GM12874 (cell line): ENCODE data around the gene MYO5C.

Source experiments
- TF ChIP-seq, protein P1 (sequence below): IDR thresholded peaks from 2 replicates; pipeline ENCODE4 v1.5.1; 2011; ENCODE audit warnings: low read depth, mild to moderate bottlenecking, control low read depth, low read length, moderate library complexity; ENCODE audit not compliant: insufficient read depth

Gene MYO5C

DNA sequence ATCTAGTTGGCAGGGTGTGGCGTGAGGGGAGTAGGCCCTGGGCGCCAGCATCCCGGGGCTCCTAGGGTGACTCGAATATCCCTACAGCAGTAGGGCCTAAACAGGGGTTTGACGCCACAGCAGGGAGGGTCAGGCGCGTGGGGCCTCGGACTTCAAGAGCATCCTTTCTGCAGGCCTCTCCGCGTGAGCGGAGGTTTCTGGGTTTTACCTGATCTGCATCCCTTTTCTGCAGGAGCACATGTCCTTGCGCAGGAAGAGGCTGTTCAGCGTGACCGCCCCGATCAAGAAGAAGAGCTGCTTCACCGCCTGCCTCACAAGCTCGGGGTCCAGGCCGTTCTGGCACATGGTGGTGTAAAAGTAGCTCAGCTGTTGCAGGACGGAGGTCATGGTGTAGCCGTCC lies 90.9 kb downstream of the MYO5C start:
- TF ChIP-seq, protein P1, sequence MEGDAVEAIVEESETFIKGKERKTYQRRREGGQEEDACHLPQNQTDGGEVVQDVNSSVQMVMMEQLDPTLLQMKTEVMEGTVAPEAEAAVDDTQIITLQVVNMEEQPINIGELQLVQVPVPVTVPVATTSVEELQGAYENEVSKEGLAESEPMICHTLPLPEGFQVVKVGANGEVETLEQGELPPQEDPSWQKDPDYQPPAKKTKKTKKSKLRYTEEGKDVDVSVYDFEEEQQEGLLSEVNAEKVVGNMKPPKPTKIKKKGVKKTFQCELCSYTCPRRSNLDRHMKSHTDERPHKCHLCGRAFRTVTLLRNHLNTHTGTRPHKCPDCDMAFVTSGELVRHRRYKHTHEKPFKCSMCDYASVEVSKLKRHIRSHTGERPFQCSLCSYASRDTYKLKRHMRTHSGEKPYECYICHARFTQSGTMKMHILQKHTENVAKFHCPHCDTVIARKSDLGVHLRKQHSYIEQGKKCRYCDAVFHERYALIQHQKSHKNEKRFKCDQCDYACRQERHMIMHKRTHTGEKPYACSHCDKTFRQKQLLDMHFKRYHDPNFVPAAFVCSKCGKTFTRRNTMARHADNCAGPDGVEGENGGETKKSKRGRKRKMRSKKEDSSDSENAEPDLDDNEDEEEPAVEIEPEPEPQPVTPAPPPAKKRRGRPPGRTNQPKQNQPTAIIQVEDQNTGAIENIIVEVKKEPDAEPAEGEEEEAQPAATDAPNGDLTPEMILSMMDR, result no peak

- TF ChIP-seq, protein P1, result no peak
Measured at GRCh38 chr15:52200831-52201365, 94.7 kb downstream of the MYO5C start.

GRCh38 chr15:52199271-52199670 lies 96.3 kb downstream of the MYO5C start:
- TF ChIP-seq, protein P1, result no peak

- TF ChIP-seq, protein P1, result no peak
Measured at GRCh38 chr15:52196891-52197290, 98.7 kb downstream of the MYO5C start.

DNA sequence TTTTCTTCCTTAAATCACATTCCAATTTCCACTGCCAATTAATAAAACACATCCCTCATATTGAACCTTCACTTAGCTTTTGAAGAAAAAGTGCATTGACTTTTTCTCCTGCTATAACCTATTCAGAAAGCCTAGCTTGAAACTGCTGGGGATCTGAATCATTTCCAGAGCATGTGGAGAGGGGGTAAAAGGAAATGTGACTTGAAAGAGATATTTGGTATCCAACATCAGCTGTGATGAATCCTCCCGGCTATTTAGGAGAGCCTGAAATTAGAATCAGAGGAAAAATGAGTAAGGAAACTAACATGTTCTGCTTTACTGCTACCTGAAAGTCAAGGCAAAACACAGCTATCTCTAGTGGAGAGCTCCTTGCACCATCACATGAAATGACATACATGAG lies 101.8 kb downstream of the MYO5C start:
- TF ChIP-seq, protein P1, result no peak

GRCh38 chr15:52193321-52193720 lies 102.3 kb downstream of the MYO5C start:
- TF ChIP-seq, protein P1, result no peak

- TF ChIP-seq, protein P1, result no peak
Measured at GRCh38 chr15:52191207-52191606, 104.4 kb downstream of the MYO5C start, which contains the start of gene GNB5. TSS of gene GNB5 (minus strand) at chr15:52191392. CDS start at chr15:52184676, 6,716 bp downstream.
